Esophagus muscularis mucosa (tissue), 4 donors: Measurements from ENCODE around the gene FAM120B. TPM values are rescaled to one million over a fixed set of nuclear protein-coding genes. Genes with fewer than 3 reads are reported as not detected.

Experiments
- DNase-seq: peaks from one replicate; pipeline ENCODE4 v3.0.0-alpha.2; 2017; ENCODE audit errors: extremely low spot score
- H3K27ac ChIP-seq, 4 donors: fragments of 200-600 bp; sonication (generic); replicated peaks in 1 of 4; 1 replicate in 3 of 4; 2 replicates in 1 of 4; pipeline ENCODE4 v1.5.1; 2016 to 2019; ENCODE audit warnings: mild to moderate bottlenecking in 1 of 4
- H3K27me3 ChIP-seq, 4 donors: fragments of 200-600 bp; sonication (generic); one replicate each; pipeline versions ENCODE4 v1.5.1 to v1.6.0; 2016 to 2019
- H3K36me3 ChIP-seq, 4 donors: fragments of 200-600 bp; sonication (generic); one replicate each; pipeline ENCODE4 v1.5.1; 2016 to 2019
- H3K4me1 ChIP-seq, 4 donors: fragments of 200-600 bp; sonication (generic); one replicate each; pipeline ENCODE4 v1.5.1; 2016 to 2019
- H3K4me3 ChIP-seq, 4 donors: fragments of 200-600 bp; sonication (generic); 1 replicate in 2 of 4; 2 replicates in 2 of 4; pipeline ENCODE4 v1.5.1; 2016 to 2019; ENCODE audit warnings: mild to moderate bottlenecking in 4 of 4, moderate library complexity in 1 of 4
- H3K9me3 ChIP-seq, 4 donors: fragments of 200-600 bp; sonication (generic); 1 replicate in 3 of 4; 2 replicates in 1 of 4; pipeline ENCODE4 v1.5.1; 2016 to 2019
- EP300 ChIP-seq: sonication (generic); formaldehyde crosslinking; IDR thresholded peaks from one replicate; pipeline ENCODE4 v1.6.1; 2017; ENCODE audit warnings: antibody characterized with exemption
- POLR2A ChIP-seq: fragments of 450-650 bp; IDR thresholded peaks from one replicate; pipeline ENCODE4 v1.6.1; 2017; ENCODE audit warnings: antibody characterized with exemption, moderate library complexity, mild to moderate bottlenecking, low read depth
- POLR2AphosphoS5 ChIP-seq, 2 donors: sonication (generic); formaldehyde crosslinking; IDR thresholded peaks; one replicate each; pipeline ENCODE4 v1.6.1; 2017; ENCODE audit warnings: antibody characterized with exemption in 2 of 2
- WGBS: methylation state at CpG from one replicate; pipeline ENCODE4 v1.1.5; 2018; 5-methylcytosine and 5-hydroxymethylcytosine counted together
- intact Hi-C: fragments of 100-400 bp; cut with DNase I; formaldehyde crosslinking; loops from one replicate; pipeline ENCODE4 v1.15.1; 2023
- total RNA-seq, 4 donors: library from RNA; depleted of rRNA; stranded (reverse); fragments of >200 nt; gene quantifications; one replicate each; pipeline versions ENCODE4 v1.1.0 to v1.2.1, GENCODE V29; 2016
- TF ChIP-seq, protein P1 (sequence below), 3 experiments: fragments of 200-600 bp in 2 of 3; fragments of 450-650 bp in 1 of 3; sonication (generic) in 2 of 3; IDR thresholded peaks; one replicate each; pipeline ENCODE4 v1.5.1; 2017 to 2019; ENCODE audit warnings: antibody characterized with exemption in 3 of 3, mild to moderate bottlenecking in 2 of 3, moderate library complexity in 1 of 3

FAM120B gene
- total RNA-seq, 4 donors from 2014 or later, result 28.1 to 49.0 (median 33.7) TPM

DNA sequence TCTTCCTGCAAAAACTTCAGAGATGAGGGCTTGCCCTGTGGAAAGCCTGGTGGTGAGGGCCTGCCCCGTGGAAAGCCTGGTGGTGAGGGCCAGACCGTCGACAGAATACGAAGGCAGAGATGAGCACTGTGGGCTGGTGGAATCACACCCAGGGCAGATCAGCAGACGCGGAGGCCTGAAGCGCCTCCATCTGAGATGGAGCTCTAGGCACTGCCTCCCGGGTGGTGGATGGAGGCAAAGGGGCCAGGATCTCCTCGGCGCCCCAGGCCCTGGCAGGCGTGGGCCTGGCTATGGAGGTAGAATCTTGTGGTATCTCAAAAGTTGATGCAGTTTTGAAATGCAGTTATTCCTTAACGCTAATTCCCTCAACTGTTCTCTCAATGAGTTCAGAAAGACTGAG, 141.8 kb downstream of the FAM120B start:
- H3K9me3 ChIP-seq, result no peaks in the 10 kb centered on the region
- no peaks in the 10 kb centered on the region for H3K4me1 ChIP-seq
- DNase-seq, result no peak
- H3K36me3 ChIP-seq, result no peaks in the 10 kb centered on the region
- TF ChIP-seq EP300 (no peak), POLR2A (no peak), POLR2AphosphoS5 (IDR thresholded peaks at IDR 0.05) (no peak)
- TF ChIP-seq, protein P1, sequence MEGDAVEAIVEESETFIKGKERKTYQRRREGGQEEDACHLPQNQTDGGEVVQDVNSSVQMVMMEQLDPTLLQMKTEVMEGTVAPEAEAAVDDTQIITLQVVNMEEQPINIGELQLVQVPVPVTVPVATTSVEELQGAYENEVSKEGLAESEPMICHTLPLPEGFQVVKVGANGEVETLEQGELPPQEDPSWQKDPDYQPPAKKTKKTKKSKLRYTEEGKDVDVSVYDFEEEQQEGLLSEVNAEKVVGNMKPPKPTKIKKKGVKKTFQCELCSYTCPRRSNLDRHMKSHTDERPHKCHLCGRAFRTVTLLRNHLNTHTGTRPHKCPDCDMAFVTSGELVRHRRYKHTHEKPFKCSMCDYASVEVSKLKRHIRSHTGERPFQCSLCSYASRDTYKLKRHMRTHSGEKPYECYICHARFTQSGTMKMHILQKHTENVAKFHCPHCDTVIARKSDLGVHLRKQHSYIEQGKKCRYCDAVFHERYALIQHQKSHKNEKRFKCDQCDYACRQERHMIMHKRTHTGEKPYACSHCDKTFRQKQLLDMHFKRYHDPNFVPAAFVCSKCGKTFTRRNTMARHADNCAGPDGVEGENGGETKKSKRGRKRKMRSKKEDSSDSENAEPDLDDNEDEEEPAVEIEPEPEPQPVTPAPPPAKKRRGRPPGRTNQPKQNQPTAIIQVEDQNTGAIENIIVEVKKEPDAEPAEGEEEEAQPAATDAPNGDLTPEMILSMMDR (IDR thresholded peaks at IDR 0.05), result no peak
- WGBS, result 96% methylated on average over 12 of the region's 12 CpGs
- H3K27ac ChIP-seq, result no peak overlapping the region
- intact Hi-C loops, result no loop called here
- no peaks in the 10 kb centered on the region for H3K27me3 ChIP-seq
- H3K4me3 ChIP-seq, result no peak overlapping the region

DNA sequence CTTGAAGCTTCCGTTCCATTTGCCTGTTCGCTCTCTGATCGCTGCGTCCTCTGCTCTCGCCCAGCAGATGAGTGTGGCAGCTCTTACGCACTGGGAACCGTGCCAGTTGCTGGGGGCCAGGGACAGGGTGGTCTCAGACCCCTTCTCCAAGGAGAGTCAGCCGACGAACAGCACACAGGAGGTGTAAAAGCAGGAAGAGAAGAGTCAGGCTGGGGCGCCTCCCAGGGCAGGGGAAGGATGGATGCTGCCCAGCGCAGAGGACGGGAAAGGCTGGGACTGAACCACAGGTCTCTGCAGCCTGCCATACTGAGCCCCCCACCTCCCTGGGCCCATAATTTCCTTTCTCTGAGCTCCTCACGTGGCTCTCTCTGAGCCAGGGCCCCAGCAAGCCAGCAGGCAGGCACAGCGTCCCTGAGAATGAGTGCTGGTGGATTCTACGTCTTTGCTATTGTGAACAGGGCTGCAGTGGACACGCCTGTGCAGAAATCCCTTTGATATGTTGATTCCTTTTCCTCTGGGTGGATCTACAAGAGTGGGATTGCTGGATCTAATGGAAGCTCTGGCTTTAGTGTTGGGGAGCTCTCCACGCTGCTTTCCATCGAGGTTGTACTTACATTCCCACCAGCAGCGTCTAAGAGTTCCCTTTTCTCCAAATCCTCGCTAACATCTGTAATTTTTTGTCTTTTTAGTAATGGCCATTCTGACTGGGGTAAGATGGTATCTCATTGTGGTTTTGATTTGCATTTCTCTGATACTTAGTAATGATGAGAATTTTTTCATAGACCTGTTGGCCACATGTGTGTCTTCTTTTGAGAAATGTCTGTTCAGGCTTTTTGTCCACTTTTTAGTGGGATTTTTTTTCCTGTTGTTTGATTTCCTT, 142.4 kb downstream of the FAM120B start:
- Histone ChIP-seq H3K27ac (no peak overlapping the region), H3K9me3 (no peaks in the 10 kb centered on the region), H3K4me3 (no peak overlapping the region), H3K36me3 (no peaks in the 10 kb centered on the region), H3K4me1 (no peaks in the 10 kb centered on the region), H3K27me3 (no peaks in the 10 kb centered on the region)
- TF ChIP-seq, protein P1 (IDR thresholded peaks at IDR 0.05), result no peak
- TF ChIP-seq POLR2A, result no peak
- no peak for TF ChIP-seq EP300
- TF ChIP-seq POLR2AphosphoS5 (IDR thresholded peaks at IDR 0.05), result no peak
- intact Hi-C loops, result no loop called here
- DNase-seq, result no peak
- WGBS, result 84% methylated on average over 18 of the region's 20 CpGs

DNA sequence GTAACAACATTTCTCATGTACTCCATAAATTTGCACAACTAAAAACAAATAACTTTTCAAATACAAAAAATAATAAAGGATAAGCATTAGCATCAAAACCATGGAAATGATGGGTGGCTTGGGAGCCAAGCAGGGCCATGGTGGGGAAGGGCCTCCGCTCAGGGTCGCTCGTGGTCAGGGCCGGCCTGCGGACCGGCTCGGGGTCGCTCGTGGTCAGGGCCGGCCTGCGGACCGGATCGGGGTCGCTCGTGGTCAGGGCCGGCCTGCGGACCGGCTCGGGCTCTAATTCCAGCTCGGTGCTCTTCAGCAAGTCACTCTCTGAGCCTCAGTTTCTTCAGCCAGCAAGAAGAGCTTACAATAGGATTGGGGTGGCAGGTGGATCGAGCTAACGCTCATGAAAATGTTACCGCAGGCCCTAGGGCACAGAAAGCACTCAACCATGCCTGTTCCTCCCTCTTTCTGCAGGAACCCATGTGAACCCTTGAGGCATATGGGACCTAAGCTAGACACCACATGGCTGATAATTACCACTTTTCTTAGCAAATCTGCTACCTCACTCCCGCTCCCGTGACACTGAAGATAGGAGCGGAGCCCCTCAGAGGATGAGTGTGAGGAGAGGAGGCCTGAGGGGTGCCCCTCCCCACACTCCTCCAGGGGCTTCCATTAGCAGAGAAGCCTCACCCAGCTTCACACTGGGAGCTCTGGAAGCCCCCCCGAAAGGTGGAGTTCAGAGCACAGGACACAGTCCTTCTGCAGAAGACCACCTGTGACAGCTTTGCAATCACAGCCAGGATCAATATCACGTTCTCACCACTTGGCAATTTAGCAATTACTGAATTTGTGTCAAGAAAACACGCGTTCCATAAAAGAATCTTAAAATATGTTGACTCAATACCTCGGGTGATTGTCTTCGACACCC, 143.5 kb downstream of the FAM120B start:
- Histone ChIP-seq H3K4me3 (no peak overlapping the region), H3K27me3 (no peaks in the 10 kb centered on the region), H3K27ac (no peak overlapping the region), H3K36me3 (no peaks in the 10 kb centered on the region), H3K9me3 (no peaks in the 10 kb centered on the region), H3K4me1 (no peaks in the 10 kb centered on the region)
- 95% methylated on average over 31 of the region's 32 CpGs for WGBS
- TF ChIP-seq, protein P1 (IDR thresholded peaks at IDR 0.05), result no peak
- TF ChIP-seq EP300, result no peak
- no peak for TF ChIP-seq POLR2A
- no peak for TF ChIP-seq POLR2AphosphoS5 (IDR thresholded peaks at IDR 0.05)
- DNase-seq, result no peak
- intact Hi-C loops, result no loop called here

GRCh38 chr6:170450916-170451761, 144.6 kb downstream of the FAM120B start:
- 94% methylated on average over 12 of the region's 20 CpGs for WGBS

More at GRCh38 chr6:170450916-170451761, 144.6 kb downstream of the FAM120B start:
- no peak for DNase-seq
- Histone ChIP-seq H3K4me1 (no peaks in the 10 kb centered on the region), H3K4me3 (no peak overlapping the region), H3K27me3 (no peaks in the 10 kb centered on the region), H3K9me3 (no peaks in the 10 kb centered on the region), H3K36me3 (no peaks in the 10 kb centered on the region), H3K27ac (no peak overlapping the region)
- TF ChIP-seq, protein P1 (IDR thresholded peaks at IDR 0.05), result no peak
- TF ChIP-seq EP300, result no peak
- TF ChIP-seq POLR2AphosphoS5 (IDR thresholded peaks at IDR 0.05), result no peak
- no peak for TF ChIP-seq POLR2A
- intact Hi-C loops, result no loop called here
